GM12874 (cell line): ENCODE measurements around the gene HMGA1.

Source experiments
- TF ChIP-seq, protein P1 (sequence below): IDR thresholded peaks from 2 replicates; pipeline ENCODE4 v1.5.1; 2011; ENCODE audit warnings: low read depth, mild to moderate bottlenecking, control low read depth, low read length, moderate library complexity; ENCODE audit not compliant: insufficient read depth

HMGA1 gene

DNA sequence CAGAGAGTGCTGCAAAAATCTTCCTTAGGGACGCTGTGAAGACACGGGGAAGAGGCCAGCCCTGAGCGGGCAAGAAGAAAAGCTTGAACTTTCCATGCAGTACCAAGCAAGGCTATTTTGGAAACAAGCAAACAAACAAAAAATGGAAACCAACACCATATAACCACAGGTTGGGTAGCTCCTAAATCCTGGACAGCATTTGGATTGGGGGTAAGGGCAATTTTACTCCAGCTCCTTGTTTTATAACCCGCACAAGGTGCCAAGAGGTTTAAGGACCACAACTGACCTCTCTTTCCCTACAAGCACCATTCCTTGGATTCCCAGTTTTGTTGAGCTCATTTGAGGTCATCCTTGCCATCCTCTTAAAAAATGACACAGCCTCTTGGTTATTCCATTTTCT is 43.5 kb downstream of the HMGA1 start:
- TF ChIP-seq, protein P1, sequence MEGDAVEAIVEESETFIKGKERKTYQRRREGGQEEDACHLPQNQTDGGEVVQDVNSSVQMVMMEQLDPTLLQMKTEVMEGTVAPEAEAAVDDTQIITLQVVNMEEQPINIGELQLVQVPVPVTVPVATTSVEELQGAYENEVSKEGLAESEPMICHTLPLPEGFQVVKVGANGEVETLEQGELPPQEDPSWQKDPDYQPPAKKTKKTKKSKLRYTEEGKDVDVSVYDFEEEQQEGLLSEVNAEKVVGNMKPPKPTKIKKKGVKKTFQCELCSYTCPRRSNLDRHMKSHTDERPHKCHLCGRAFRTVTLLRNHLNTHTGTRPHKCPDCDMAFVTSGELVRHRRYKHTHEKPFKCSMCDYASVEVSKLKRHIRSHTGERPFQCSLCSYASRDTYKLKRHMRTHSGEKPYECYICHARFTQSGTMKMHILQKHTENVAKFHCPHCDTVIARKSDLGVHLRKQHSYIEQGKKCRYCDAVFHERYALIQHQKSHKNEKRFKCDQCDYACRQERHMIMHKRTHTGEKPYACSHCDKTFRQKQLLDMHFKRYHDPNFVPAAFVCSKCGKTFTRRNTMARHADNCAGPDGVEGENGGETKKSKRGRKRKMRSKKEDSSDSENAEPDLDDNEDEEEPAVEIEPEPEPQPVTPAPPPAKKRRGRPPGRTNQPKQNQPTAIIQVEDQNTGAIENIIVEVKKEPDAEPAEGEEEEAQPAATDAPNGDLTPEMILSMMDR = no peak

DNA sequence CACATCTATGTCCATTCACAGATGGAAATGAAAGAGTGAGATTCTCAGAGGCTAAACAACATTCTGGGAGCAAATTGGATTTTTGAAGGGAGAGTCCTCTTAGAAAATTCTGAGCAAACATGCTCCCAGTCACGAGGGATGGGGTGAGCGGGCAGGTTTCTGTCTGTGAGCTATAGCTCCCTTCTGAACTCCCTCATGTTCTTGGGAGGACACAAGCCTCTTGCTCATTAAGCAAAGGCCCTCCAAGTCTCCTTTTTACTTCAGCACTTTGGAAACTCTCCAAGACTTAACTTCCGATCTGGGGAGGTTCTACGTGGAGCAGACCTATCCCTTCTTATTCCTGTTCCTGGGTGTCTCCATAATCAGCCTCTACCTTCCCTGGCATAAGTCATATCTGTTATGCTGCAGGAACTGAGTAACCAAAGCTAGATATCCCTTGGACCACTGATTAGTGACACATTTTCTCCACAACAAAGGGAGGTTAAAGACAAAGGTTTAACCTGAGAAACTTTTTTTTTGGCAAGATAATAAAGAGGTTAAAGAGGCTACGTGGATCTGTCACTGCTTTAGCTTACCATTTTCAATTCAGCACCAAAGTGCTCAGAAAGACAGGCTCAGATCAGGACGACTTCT is 45.1 kb downstream of the HMGA1 start:
- TF ChIP-seq, protein P1 = no peak

DNA sequence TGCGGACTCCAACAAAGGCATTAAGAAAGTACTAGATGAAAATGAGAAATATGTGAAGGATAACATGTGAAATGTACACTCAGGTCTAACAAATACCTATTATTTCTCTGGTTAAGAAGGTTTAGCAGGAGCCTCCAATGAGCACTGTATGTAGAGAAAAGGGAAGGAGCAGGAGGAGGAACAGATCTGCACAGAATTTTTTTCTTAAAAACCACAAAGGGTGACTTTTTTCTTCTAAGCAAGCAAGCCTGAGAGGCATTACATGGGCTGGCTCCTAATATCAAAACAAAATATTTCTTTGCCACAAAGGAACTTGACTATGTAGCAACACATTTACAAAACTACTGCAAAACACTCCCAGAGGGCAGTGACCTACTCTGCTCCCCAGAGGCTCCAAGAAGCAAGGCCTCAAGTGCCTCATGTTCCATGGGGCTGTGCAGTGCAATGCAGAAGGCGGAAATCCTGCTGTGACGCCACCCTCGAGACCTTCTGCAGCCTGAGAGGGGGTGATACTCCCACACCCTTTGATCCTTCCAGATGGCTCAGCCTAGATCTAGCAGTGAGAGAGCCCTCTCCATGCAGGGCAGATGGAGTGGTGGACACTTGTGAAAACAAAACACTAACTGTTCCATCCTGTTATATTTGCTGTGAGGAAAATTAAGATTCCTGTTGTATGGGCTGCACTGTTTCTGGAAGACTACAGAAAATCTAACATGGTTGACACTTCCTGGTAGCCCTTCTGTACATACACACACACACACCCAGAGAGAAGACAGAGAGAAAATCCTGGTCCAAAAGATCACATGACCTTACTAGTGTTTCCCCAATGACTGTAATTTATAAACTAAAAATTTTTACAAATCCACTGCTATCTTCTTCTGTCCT is 48.1 kb downstream of the HMGA1 start:
- TF ChIP-seq, protein P1 = no peak

DNA sequence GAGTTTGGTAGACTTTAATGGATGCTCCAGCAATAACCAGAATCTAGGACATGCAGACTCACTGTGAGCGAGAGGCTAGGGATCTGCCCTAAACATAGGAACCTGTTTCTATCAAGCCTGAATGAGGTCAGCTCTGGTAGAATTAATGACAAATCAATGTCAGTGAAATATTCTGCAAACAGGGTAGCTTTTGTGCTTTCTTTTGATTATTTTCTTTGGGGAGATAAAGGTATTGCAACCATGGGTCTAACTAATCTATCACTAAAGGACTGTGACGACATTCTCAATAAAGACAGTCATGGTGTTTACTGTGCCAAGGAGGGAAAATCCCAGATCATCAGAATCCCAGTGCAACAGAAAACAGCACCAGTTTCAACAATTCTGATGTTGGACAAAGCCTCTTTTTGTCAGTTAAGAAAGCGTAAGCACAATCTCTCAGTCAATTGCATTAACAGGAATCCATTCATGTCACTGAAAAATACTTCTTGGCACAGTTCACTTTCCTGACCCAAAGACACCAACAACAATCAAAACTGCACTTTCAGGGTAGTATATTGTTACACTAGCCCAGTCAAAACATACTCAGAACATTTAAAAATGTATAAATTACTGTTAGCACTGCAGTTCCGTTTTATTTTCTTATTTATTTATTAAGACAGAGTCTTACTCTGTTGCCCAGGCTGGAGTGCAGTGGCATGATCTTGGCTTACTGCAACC is 48.9 kb downstream of the HMGA1 start:
- TF ChIP-seq, protein P1 = no peak

DNA sequence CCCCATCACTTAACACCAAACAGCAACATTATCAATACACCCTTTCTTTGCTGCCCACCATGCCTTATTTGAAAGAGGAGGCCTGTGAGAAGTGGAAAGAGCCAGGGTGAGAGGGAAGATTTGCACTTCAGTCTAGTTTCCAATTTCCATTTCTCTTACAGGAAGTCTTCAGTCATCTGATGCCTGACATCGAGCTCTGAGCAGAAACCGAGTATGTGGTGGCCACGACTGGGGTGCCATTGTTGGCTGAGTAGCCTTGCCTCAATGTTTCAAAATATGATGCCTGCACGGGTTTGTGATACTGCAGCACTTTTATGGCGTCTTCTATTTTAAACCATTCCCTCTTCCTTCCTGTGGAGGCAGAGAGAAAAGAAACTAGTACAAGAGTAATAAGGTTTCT is 51.9 kb downstream of the HMGA1 start:
- TF ChIP-seq, protein P1 = no peak

DNA sequence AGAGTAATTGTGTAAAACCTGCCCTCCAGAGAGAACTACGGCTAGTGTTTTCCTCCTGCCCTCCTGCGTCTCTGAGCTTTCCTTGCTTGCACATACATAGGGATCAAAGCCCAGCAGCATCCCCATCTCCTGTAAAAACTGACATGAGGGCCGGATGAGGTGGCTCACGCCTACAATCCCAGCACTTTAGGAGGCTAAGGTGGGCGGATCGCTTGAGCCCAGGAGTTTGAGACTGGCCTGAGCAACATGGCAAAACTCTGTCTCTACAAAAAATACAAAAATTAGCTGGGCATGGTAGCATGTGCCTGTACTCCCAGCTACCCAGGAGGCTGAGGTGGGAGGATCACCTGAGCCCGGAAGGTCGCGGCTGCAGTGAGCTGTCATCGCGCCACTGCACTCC is 52.5 kb downstream of the HMGA1 start:
- TF ChIP-seq, protein P1 = no peak

DNA sequence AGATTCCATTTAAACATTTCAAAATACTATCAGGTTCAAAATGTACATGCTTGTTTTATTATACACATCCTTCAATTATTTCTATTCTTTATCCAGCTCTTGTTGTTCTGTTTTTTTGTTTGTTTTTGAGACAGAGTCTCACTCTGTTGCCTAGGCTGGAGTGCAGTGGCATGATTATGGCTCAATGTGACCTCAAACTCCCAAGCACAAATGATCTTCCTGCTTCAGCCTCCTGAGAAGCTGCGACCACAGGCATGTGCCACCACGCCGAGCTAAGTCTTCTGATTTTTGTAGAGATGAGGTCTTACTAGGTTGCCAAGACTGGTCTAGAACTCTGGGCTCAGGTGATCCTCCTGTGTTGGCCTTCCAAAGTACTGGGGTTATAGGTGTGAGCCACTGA is 56.3 kb downstream of the HMGA1 start:
- TF ChIP-seq, protein P1 = no peak
